ENCODE results near the gene MAZ. TPM values are rescaled to one million over a fixed set of nuclear protein-coding genes. Genes with fewer than 3 reads are reported as not detected.
A peak's percentile ranks its signal among the peaks of the same experiment; 100 is the strongest.

Gene MAZ
- total RNA-seq, 1 experiment from 2014 or later: 256 TPM

DNA sequence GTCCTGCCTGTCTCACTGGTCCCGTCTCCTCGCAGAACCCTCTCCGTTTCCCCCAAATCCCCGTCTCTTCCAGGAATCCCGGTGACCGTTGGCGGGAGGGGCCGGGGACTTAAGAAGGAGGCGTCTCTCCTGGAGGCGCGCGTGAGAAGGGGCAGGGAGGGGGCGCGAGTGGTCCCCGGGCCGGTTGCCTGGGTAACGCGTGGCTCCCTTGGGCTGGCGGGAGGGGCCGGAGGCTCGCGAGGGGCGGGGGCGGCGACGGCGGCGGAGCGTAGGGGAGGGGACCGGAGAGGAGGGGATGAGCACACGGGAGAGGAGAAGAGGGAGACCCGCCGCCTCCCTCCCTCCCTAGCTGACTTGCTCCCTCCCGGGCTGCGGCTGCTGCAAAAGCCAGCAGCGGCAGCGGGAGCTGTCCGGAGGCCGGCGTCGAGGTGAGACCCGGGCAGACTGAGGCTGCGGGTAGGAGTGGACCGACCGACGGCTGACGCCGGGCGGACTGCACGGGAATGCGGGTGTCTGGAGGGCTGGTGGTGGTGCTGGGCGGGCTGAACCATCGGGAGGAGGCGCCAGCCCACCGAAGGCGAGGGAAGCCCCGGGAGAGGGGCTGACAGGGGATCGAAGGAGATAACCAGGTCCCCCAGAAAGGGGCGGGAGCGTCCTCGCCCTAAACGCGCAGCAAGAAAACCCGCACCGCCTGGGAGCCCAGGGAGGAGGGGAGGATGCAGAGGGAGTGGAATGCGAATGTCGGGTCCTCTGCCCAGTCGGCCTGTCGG lies 5.8 kb downstream of the MAZ start, which contains the start of gene PRRT2:
TSS of gene PRRT2 (plus strand) at position 298 of the 770 bp plus-strand sequence. CDS start 862 bp downstream, outside the sequence.
- intact Hi-C loops (cut with micrococcal nuclease): no loop called here
- RAD21 ChIA-PET (ENCODE audit: low non-redundant PET in 1 of 2, low total read pairs in 2 of 2, uncharacterized antibody in 2 of 2, unreplicated experiment in 2 of 2): no interaction called here

More for the DNA sequence above, 5.8 kb downstream of the MAZ start, which contains the start of gene PRRT2:
- no peak within 1 kb of the TSS for H2AFZ ChIP-seq (ENCODE audit: low read depth, low read length, poor library complexity, severe bottlenecking)
- no peaks in the 10 kb centered on the region for H4K20me1 ChIP-seq (ENCODE audit: insufficient read depth)
- TF ChIP-seq, protein P1, sequence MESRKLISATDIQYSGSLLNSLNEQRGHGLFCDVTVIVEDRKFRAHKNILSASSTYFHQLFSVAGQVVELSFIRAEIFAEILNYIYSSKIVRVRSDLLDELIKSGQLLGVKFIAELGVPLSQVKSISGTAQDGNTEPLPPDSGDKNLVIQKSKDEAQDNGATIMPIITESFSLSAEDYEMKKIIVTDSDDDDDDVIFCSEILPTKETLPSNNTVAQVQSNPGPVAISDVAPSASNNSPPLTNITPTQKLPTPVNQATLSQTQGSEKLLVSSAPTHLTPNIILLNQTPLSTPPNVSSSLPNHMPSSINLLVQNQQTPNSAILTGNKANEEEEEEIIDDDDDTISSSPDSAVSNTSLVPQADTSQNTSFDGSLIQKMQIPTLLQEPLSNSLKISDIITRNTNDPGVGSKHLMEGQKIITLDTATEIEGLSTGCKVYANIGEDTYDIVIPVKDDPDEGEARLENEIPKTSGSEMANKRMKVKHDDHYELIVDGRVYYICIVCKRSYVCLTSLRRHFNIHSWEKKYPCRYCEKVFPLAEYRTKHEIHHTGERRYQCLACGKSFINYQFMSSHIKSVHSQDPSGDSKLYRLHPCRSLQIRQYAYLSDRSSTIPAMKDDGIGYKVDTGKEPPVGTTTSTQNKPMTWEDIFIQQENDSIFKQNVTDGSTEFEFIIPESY (IDR thresholded peaks at IDR 0.05; ENCODE audit: extremely low read depth, insufficient replicate concordance, low read length): no peak
- TF ChIP-seq FOSL1 (IDR thresholded peaks at IDR 0.05; ENCODE audit: low read depth): no peak
- TF ChIP-seq, protein P2, sequence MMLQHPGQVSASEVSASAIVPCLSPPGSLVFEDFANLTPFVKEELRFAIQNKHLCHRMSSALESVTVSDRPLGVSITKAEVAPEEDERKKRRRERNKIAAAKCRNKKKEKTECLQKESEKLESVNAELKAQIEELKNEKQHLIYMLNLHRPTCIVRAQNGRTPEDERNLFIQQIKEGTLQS (IDR thresholded peaks at IDR 0.05): no peak
- no peak for TF ChIP-seq ZNF274 (IDR thresholded peaks at IDR 0.05; ENCODE audit: low read depth, low read length)
- no peak for TF ChIP-seq JUND (IDR thresholded peaks at IDR 0.05)
- TF ChIP-seq ELF1 (IDR thresholded peaks at IDR 0.05; ENCODE audit: borderline replicate concordance, low read depth): no peak
- no peak for TF ChIP-seq EZH2phosphoT487 (IDR thresholded peaks at IDR 0.05; ENCODE audit: borderline replicate concordance)
- no peak for TF ChIP-seq SIN3A (IDR thresholded peaks at IDR 0.05; ENCODE audit: low read depth)
- TF ChIP-seq EZH2 (IDR thresholded peaks at IDR 0.05): no peak
- TF ChIP-seq SRF (IDR thresholded peaks at IDR 0.05; ENCODE audit: low read depth): no peak
- TF ChIP-seq, protein P3, sequence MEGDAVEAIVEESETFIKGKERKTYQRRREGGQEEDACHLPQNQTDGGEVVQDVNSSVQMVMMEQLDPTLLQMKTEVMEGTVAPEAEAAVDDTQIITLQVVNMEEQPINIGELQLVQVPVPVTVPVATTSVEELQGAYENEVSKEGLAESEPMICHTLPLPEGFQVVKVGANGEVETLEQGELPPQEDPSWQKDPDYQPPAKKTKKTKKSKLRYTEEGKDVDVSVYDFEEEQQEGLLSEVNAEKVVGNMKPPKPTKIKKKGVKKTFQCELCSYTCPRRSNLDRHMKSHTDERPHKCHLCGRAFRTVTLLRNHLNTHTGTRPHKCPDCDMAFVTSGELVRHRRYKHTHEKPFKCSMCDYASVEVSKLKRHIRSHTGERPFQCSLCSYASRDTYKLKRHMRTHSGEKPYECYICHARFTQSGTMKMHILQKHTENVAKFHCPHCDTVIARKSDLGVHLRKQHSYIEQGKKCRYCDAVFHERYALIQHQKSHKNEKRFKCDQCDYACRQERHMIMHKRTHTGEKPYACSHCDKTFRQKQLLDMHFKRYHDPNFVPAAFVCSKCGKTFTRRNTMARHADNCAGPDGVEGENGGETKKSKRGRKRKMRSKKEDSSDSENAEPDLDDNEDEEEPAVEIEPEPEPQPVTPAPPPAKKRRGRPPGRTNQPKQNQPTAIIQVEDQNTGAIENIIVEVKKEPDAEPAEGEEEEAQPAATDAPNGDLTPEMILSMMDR (IDR thresholded peaks at IDR 0.05 in 2 of 3, conservative IDR thresholded peaks at IDR 0.05 in 1 of 3; ENCODE audit: borderline replicate concordance in 1 of 3, insufficient read depth in 1 of 3, low read depth in 2 of 3, low read length in 2 of 3): no peak
- no peak for TF ChIP-seq CEBPB (IDR thresholded peaks at IDR 0.05; ENCODE audit: low read depth)
- TF ChIP-seq, protein P4, sequence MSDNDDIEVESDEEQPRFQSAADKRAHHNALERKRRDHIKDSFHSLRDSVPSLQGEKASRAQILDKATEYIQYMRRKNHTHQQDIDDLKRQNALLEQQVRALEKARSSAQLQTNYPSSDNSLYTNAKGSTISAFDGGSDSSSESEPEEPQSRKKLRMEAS (IDR thresholded peaks at IDR 0.05): no peak
- TF ChIP-seq POLR2A (IDR thresholded peaks at IDR 0.05; ENCODE audit: borderline replicate concordance, extremely low read depth, insufficient read depth, insufficient read length): no peak
- TF ChIP-seq POLR2AphosphoS5 (IDR thresholded peaks at IDR 0.05; ENCODE audit: low read depth, low read length): no peak
- TF ChIP-seq, protein P5, sequence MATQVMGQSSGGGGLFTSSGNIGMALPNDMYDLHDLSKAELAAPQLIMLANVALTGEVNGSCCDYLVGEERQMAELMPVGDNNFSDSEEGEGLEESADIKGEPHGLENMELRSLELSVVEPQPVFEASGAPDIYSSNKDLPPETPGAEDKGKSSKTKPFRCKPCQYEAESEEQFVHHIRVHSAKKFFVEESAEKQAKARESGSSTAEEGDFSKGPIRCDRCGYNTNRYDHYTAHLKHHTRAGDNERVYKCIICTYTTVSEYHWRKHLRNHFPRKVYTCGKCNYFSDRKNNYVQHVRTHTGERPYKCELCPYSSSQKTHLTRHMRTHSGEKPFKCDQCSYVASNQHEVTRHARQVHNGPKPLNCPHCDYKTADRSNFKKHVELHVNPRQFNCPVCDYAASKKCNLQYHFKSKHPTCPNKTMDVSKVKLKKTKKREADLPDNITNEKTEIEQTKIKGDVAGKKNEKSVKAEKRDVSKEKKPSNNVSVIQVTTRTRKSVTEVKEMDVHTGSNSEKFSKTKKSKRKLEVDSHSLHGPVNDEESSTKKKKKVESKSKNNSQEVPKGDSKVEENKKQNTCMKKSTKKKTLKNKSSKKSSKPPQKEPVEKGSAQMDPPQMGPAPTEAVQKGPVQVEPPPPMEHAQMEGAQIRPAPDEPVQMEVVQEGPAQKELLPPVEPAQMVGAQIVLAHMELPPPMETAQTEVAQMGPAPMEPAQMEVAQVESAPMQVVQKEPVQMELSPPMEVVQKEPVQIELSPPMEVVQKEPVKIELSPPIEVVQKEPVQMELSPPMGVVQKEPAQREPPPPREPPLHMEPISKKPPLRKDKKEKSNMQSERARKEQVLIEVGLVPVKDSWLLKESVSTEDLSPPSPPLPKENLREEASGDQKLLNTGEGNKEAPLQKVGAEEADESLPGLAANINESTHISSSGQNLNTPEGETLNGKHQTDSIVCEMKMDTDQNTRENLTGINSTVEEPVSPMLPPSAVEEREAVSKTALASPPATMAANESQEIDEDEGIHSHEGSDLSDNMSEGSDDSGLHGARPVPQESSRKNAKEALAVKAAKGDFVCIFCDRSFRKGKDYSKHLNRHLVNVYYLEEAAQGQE (IDR thresholded peaks at IDR 0.05; ENCODE audit: low read depth): no peak
- ATAC-seq (peak; percentile 2; the same call in 1 of the 2 replicates), DNase-seq (ENCODE audit: low read depth, low spot score) (no peak)
- H3K36me3 ChIP-seq (ENCODE audit: control insufficient read depth in 1 of 2, insufficient read depth in 2 of 2, low read length in 2 of 2): peaks cover 6 to 17% of the 10 kb centered on the region in 2 experiments; a peak in 3 of 4 replicates
- peak within 1 kb of the TSS; percentile 95 for H3K9ac ChIP-seq (ENCODE audit: low read length)
- H3K27me3 ChIP-seq (ENCODE audit: insufficient read depth, low read length): no peaks in the 10 kb centered on the region
- peak within 1 kb of the TSS; percentile 90 for H3K27ac ChIP-seq (ENCODE audit: low read depth, low read length)
- CTCF ChIA-PET: interaction anchor here (1.4 kb wide), 1 partner anchor 36 kb away, joined by 3 read pairs; no protein-coding TSS in a partner anchor
- H3K9me2 ChIP-seq (ENCODE audit: insufficient read depth): no peaks in the 10 kb centered on the region
- no peaks in the 10 kb centered on the region for H3K9me3 ChIP-seq (ENCODE audit: control insufficient read depth in 1 of 2, insufficient read depth in 1 of 2, low read depth in 1 of 2, low read length in 2 of 2)
- no TSS peak for BruUV-seq (replicated peaks)
- H3K79me2 ChIP-seq (ENCODE audit: insufficient read depth, low read length): peaks cover 39% of the 10 kb centered on the region
- POLR2A ChIA-PET: interaction anchor here (0.8 to 1.4 kb wide), 3 partner anchors 16 to 209 kb away, joined by 3 read pairs; partner anchors contain the start of gene KIF22
- H3K4me2 ChIP-seq (ENCODE audit: low read length): peak within 1 kb of the TSS; percentile 99
- peak within 1 kb of the TSS; percentile 36 to 66 for H3K4me3 ChIP-seq (replicated peaks in 1 of 2; ENCODE audit: low read depth in 1 of 2, low read length in 2 of 2)
- peaks cover 33 to 75% of the 10 kb centered on the region in 2 experiments for H3K4me1 ChIP-seq (ENCODE audit: control insufficient read depth in 1 of 2, insufficient read depth in 2 of 2, low read length in 2 of 2)
